GM08714 (cell line): Measurements from ENCODE around the gene HSPA12A.

Source experiments
- H3K4me3 ChIP-seq: fragments of 200-500 bp; sonication (Bioruptor generic); 2 replicates; pipeline ENCODE4 v1.5.1; 2014; ENCODE audit warnings: mild to moderate bottlenecking, low read length, inconsistent platforms
- ZNF274 ChIP-seq: IDR thresholded peaks from 2 replicates; pipeline ENCODE4 v1.6.1; 2012; ENCODE audit warnings: mild to moderate bottlenecking, low read depth, low read length

HSPA12A gene

GRCh38 chr10:116699471-116700150 is 42.8 kb downstream of the HSPA12A start:
- no peak for TF ChIP-seq ZNF274
- H3K4me3 ChIP-seq = no peak overlapping the region

GRCh38 chr10:116699049-116699448 is 43.3 kb downstream of the HSPA12A start:
- no peak overlapping the region for H3K4me3 ChIP-seq
- no peak for TF ChIP-seq ZNF274

DNA sequence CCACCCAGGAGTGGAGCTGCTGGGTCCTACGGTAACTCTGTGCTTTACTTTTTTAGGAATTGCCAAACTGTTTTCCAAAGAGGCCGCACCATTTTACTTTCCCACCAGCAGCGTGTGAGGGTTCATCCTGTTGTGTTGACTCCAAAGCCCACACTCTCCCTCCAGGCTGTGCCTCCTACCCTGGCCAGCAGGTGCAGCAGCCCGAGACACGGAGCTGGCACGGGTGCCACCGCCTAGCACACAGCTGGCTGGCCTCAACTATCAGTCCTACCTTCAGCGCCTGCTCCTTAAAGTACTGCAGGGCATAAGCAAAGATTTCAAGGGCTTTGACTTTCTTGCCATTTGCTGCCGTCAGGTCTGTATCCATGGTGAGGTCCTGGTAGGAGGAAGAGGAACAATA is 44.0 kb downstream of the HSPA12A start:
- TF ChIP-seq ZNF274 = no peak
- no peak overlapping the region for H3K4me3 ChIP-seq

- no peak overlapping the region for H3K4me3 ChIP-seq
- no peak for TF ChIP-seq ZNF274
Measured at GRCh38 chr10:116697816-116698215, 44.5 kb downstream of the HSPA12A start.

- H3K4me3 ChIP-seq = no peak overlapping the region
- TF ChIP-seq ZNF274 = no peak
Measured at GRCh38 chr10:116696919-116697318, 45.4 kb downstream of the HSPA12A start.

DNA sequence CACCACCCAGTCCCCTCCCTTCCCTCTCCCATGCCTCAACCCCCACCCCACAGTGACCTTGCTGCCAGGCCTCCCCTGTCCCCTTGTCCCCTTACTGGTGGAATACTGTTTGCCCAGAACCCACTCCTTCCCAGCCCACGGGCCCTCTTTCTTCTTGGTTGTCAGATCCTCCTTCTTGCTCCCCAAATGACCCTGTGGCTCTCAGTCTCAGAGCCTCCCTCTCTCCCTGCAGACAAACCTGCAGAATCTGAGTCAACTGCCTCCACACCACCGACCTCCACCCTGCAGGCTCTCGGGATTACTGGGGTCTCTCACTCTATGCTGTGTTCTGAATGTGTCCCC is 47.5 kb downstream of the HSPA12A start:
- H3K4me3 ChIP-seq = no peak overlapping the region
- TF ChIP-seq ZNF274 = no peak

DNA sequence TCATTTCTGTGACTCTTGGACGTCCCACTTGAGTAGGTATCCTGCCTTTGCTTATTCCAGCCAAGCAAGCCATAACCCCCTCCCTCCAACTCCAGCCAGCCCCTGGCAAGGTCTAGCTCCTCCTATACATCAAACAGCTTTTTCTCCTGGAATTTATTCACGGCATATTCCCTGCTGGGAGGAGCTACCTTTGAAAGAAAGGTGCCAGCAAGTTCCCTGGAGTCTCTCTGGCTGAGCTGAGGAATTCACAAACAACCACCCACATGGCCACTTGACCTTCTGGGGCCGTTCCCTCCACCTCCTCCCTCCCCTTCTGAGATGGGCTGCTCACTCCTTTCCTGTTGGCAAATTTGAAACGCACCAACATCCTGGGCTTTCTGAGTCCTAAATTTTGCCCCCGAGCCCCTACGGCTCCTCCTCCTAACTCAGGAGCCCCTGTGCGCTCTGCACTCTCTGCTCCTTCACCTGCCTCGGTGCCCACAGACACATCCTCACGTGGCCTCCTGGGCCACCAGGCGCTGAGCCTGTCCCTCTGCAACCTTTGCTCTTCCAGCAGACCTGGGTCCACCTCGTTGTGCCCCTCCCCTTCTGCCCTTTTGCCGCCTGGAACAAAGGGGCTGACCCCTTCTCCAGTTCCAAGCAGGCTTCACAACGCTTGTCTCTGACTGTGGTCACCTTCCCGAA is 48.0 kb downstream of the HSPA12A start:
- TF ChIP-seq ZNF274 = no peak
- no peak overlapping the region for H3K4me3 ChIP-seq

GRCh38 chr10:116692225-116692624 is 50.1 kb downstream of the HSPA12A start:
- H3K4me3 ChIP-seq = no peak overlapping the region
- TF ChIP-seq ZNF274 = no peak

- no peak overlapping the region for H3K4me3 ChIP-seq
- TF ChIP-seq ZNF274 = no peak
Measured at GRCh38 chr10:116691635-116692034, 50.7 kb downstream of the HSPA12A start.

DNA sequence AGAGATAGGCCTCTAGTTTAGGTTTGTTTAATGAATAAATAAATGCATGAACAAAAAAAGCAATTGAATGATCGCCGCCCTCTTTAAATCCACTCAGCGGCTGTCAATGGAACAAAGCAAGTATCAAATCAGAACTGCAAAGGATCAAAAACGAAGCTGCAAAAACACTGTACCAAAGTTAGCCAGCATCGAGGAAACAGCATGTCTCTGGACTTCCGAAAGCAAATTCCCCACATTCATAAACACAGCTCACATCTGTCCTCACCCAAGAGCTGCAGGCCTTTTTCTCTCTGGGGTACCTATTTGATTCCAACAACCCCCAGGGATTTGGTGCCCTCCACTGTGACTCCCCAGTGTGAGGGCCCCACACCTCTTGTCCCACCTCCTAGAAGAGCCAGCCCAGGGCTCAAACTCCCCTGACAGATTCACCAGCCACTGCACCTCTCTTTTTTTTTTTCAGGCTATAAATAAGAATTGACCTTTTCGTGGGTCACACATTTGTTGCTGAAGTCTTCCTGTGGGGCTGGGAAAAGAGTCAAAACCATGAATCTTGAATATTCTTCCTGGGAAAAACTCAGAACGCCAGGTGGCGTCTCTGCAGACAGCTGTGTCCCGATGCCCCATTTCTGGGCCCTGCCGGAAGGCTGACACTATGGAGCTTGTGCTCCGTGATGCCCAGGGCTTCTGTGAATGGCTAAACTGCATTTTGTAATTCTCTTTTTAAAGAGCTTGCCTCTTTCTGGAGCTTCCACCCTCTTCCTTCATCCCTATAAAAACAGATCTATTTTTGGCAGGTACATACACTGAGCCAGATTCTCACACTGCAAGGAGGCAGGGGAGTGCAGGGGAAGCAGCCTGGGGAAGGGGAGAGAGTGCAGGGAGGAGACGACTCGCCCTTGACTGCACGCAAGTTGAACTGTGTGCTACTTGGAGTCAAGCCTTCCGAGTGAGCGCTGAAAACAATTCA is 51.7 kb downstream of the HSPA12A start:
- no peak overlapping the region for H3K4me3 ChIP-seq
- TF ChIP-seq ZNF274 = no peak

DNA sequence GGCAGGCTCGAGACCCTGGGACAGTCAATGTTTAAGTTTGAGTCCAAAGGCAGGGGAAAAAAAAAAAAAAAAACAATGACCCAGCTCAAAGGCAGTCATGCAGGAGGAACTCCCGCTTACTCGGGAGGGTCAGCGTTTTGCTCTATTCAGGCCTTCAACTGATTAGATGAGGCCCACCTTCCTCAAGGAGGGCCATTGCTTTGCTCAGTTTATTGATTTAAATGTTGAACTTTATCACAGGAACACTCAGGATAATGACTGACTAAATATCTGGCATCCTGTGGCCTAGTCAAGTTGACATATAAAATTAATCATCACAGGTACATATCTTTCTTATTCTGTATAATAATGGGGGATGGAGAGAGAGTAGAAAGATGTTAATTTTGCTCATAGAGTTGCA is 52.6 kb downstream of the HSPA12A start:
- H3K4me3 ChIP-seq = no peak overlapping the region
- no peak for TF ChIP-seq ZNF274

DNA sequence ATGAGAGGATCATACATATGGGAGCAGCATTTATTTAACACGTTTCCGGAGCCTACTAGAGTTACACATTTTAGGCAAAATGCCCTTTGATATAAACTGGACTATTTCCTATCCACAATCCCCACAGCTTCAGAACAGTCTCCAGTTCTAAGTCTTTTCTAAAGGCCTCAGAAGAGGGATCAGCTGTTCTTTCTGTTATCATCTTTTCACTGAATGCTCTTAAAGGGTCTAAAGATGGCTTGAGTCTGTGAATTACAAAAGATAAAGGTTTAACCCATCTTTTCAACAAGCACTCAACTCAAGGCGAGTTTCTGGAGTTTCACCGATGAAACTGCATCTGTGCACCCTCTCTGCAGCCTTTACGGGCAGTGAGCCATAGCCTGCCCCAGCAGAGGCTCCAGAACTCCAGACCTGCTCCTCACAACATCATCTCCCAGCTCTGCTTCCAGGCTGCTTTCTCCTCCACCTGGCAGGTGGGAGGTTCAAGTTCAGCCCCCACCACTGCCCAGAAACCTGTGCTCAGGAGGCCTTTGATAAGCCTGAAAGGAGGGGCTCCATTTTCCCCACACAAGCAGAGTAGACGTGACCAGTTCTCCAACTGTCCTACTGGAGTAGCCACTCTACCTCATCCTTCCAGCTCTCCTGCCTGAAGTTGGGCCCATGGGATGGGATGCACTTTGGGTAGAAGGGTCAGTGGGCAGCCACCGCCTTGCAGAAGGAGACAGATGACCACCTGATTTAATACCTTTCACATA is 53.4 kb downstream of the HSPA12A start:
- no peak overlapping the region for H3K4me3 ChIP-seq
- TF ChIP-seq ZNF274 = no peak

GRCh38 chr10:116688241-116688711 is 54.1 kb downstream of the HSPA12A start:
- H3K4me3 ChIP-seq = no peak overlapping the region
- no peak for TF ChIP-seq ZNF274

DNA sequence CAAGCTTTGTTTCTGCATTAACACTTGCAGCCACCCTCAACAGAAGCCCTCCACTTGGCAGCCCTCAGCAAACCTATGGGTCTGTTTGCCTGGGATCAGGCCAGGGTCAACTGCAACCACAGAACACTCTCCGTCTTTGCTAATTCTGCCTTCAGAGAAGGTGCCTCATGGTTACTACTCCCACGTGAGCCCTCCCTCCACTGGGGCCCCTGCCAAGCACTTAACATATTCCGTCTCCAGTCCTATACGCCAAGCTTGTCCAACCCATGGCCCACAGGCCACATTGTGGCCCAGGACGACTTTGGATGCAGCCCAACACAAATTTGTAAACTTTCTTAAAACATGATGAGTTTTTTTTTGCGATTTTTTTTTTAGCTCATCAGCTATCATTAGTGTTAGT is 54.7 kb downstream of the HSPA12A start:
- no peak for TF ChIP-seq ZNF274
- H3K4me3 ChIP-seq = no peak overlapping the region
